Measurements from ENCODE around the gene SAT1. TPM values are rescaled to one million over a fixed set of nuclear protein-coding genes. Genes with fewer than 3 reads are reported as not detected.

Gene SAT1
- total and polyA plus RNA-seq, 9 donors, result 32.0 to 77.8 (median 41.0) TPM

GRCh38 chrX:23820235-23820782 is 37.3 kb downstream of the SAT1 start:
- Histone ChIP-seq H3K36me3 (ENCODE audit: control insufficient read depth, insufficient read depth, low read length) (no peaks in the 10 kb centered on the region), H3K27me3 (ENCODE audit: control insufficient read depth, insufficient read depth, low read length) (peaks cover 28% of the 10 kb centered on the region), H3K27ac (ENCODE audit: low read length) (no peak overlapping the region), H3K4me3 (ENCODE audit: low read length) (no peak overlapping the region), H3K4me1 (ENCODE audit: control insufficient read depth, insufficient read depth, low read length) (no peaks in the 10 kb centered on the region), H3K9me3 (replicated peaks; ENCODE audit: control insufficient read depth, low read depth, low read length) (no peaks in the 10 kb centered on the region)
- 66% methylated on average over 2 of the region's 6 CpGs for WGBS (ENCODE audit: insufficient coverage)
- DNase-seq, result no peak

- Histone ChIP-seq H3K27me3 (ENCODE audit: control insufficient read depth, insufficient read depth, low read length) (peaks cover 28% of the 10 kb centered on the region), H3K4me3 (ENCODE audit: low read length) (no peak overlapping the region), H3K4me1 (ENCODE audit: control insufficient read depth, insufficient read depth, low read length) (no peaks in the 10 kb centered on the region), H3K9me3 (replicated peaks; ENCODE audit: control insufficient read depth, low read depth, low read length) (no peaks in the 10 kb centered on the region), H3K27ac (ENCODE audit: low read length) (no peak overlapping the region), H3K36me3 (ENCODE audit: control insufficient read depth, insufficient read depth, low read length) (no peaks in the 10 kb centered on the region)
- WGBS (ENCODE audit: insufficient coverage), result no CpG with 5 or more reads among the region's 2 CpGs
- no peak for DNase-seq
Measured at GRCh38 chrX:23821847-23822246, 38.9 kb downstream of the SAT1 start.

GRCh38 chrX:23822397-23822796 is 39.4 kb downstream of the SAT1 start:
- no peak overlapping the region for H3K4me3 ChIP-seq (ENCODE audit: low read length)
- DNase-seq, result peak; percentile 61
- H3K9me3 ChIP-seq (replicated peaks; ENCODE audit: control insufficient read depth, low read depth, low read length), result no peaks in the 10 kb centered on the region
- no CpG with 5 or more reads among the region's 3 CpGs for WGBS (ENCODE audit: insufficient coverage)
- H3K27ac ChIP-seq (ENCODE audit: low read length), result no peak overlapping the region
- no peaks in the 10 kb centered on the region for H3K4me1 ChIP-seq (ENCODE audit: control insufficient read depth, insufficient read depth, low read length)
- no peaks in the 10 kb centered on the region for H3K36me3 ChIP-seq (ENCODE audit: control insufficient read depth, insufficient read depth, low read length)
- H3K27me3 ChIP-seq (ENCODE audit: control insufficient read depth, insufficient read depth, low read length), result peaks cover 26% of the 10 kb centered on the region

- H3K4me3 ChIP-seq (ENCODE audit: low read length), result no peak overlapping the region
- no peak for DNase-seq
- no peaks in the 10 kb centered on the region for H3K36me3 ChIP-seq (ENCODE audit: control insufficient read depth, insufficient read depth, low read length)
- peaks cover 24% of the 10 kb centered on the region for H3K27me3 ChIP-seq (ENCODE audit: control insufficient read depth, insufficient read depth, low read length)
- no peaks in the 10 kb centered on the region for H3K9me3 ChIP-seq (replicated peaks; ENCODE audit: control insufficient read depth, low read depth, low read length)
- H3K4me1 ChIP-seq (ENCODE audit: control insufficient read depth, insufficient read depth, low read length), result no peaks in the 10 kb centered on the region
- H3K27ac ChIP-seq (ENCODE audit: low read length), result no peak overlapping the region
- 55% methylated on average over 6 of the region's 6 CpGs for WGBS (ENCODE audit: insufficient coverage)
Measured at GRCh38 chrX:23822841-23823240, 39.9 kb downstream of the SAT1 start.

GRCh38 chrX:23825675-23826074 is 42.7 kb downstream of the SAT1 start:
- H3K36me3 ChIP-seq (ENCODE audit: control insufficient read depth, insufficient read depth, low read length), result no peaks in the 10 kb centered on the region
- H3K27ac ChIP-seq (ENCODE audit: low read length), result no peak overlapping the region
- DNase-seq, result no peak
- H3K27me3 ChIP-seq (ENCODE audit: control insufficient read depth, insufficient read depth, low read length), result peaks cover 19% of the 10 kb centered on the region
- H3K4me1 ChIP-seq (ENCODE audit: control insufficient read depth, insufficient read depth, low read length), result no peaks in the 10 kb centered on the region
- H3K9me3 ChIP-seq (replicated peaks; ENCODE audit: control insufficient read depth, low read depth, low read length), result no peaks in the 10 kb centered on the region
- no peak overlapping the region for H3K4me3 ChIP-seq (ENCODE audit: low read length)

- WGBS (ENCODE audit: insufficient coverage), result no CpG with 5 or more reads among the region's 3 CpGs
- H3K27me3 ChIP-seq (ENCODE audit: control insufficient read depth, insufficient read depth, low read length), result peaks cover 17% of the 10 kb centered on the region
Measured at GRCh38 chrX:23826216-23826615, 43.2 kb downstream of the SAT1 start.

GRCh38 chrX:23826653-23827052 is 43.7 kb downstream of the SAT1 start:
- no peak overlapping the region for H3K27ac ChIP-seq (ENCODE audit: low read length)
- DNase-seq, result no peak
- H3K36me3 ChIP-seq (ENCODE audit: control insufficient read depth, insufficient read depth, low read length), result no peaks in the 10 kb centered on the region
- H3K4me3 ChIP-seq (ENCODE audit: low read length), result no peak overlapping the region
- H3K9me3 ChIP-seq (replicated peaks; ENCODE audit: control insufficient read depth, low read depth, low read length), result no peaks in the 10 kb centered on the region
- no peaks in the 10 kb centered on the region for H3K4me1 ChIP-seq (ENCODE audit: control insufficient read depth, insufficient read depth, low read length)
- H3K27me3 ChIP-seq (ENCODE audit: control insufficient read depth, insufficient read depth, low read length), result peaks cover 17% of the 10 kb centered on the region

More at GRCh38 chrX:23826216-23826615, 43.2 kb downstream of the SAT1 start:
- H3K27ac ChIP-seq (ENCODE audit: low read length), result no peak overlapping the region
- H3K36me3 ChIP-seq (ENCODE audit: control insufficient read depth, insufficient read depth, low read length), result no peaks in the 10 kb centered on the region
- H3K4me3 ChIP-seq (ENCODE audit: low read length), result no peak overlapping the region
- H3K4me1 ChIP-seq (ENCODE audit: control insufficient read depth, insufficient read depth, low read length), result no peaks in the 10 kb centered on the region
- H3K9me3 ChIP-seq (replicated peaks; ENCODE audit: control insufficient read depth, low read depth, low read length), result no peaks in the 10 kb centered on the region
- DNase-seq, result no peak

- H3K9me3 ChIP-seq (replicated peaks; ENCODE audit: control insufficient read depth, low read depth, low read length), result no peaks in the 10 kb centered on the region
- H3K36me3 ChIP-seq (ENCODE audit: control insufficient read depth, insufficient read depth, low read length), result no peaks in the 10 kb centered on the region
- WGBS (ENCODE audit: insufficient coverage), result 100% methylated on average over 3 of the region's 5 CpGs
- no peak for DNase-seq
- H3K27me3 ChIP-seq (ENCODE audit: control insufficient read depth, insufficient read depth, low read length), result peaks cover 11% of the 10 kb centered on the region
- no peaks in the 10 kb centered on the region for H3K4me1 ChIP-seq (ENCODE audit: control insufficient read depth, insufficient read depth, low read length)
- H3K4me3 ChIP-seq (ENCODE audit: low read length), result no peak overlapping the region
- H3K27ac ChIP-seq (ENCODE audit: low read length), result no peak overlapping the region
Measured at GRCh38 chrX:23828881-23829280, 45.9 kb downstream of the SAT1 start.

GRCh38 chrX:23832721-23833120 is 49.7 kb downstream of the SAT1 start:
- peaks cover 5% of the 10 kb centered on the region for H3K27me3 ChIP-seq (ENCODE audit: control insufficient read depth, insufficient read depth, low read length)
- H3K9me3 ChIP-seq (replicated peaks; ENCODE audit: control insufficient read depth, low read depth, low read length), result no peaks in the 10 kb centered on the region
- H3K4me3 ChIP-seq (ENCODE audit: low read length), result no peak overlapping the region
- WGBS (ENCODE audit: insufficient coverage), result 80% methylated on average over 1 of the region's 1 CpG
- DNase-seq, result no peak
- no peak overlapping the region for H3K27ac ChIP-seq (ENCODE audit: low read length)
- no peaks in the 10 kb centered on the region for H3K36me3 ChIP-seq (ENCODE audit: control insufficient read depth, insufficient read depth, low read length)
- H3K4me1 ChIP-seq (ENCODE audit: control insufficient read depth, insufficient read depth, low read length), result no peaks in the 10 kb centered on the region
